GM23248 (cell line): Measurements from ENCODE around the gene CLDN2. TPM values are rescaled to one million over a fixed set of nuclear protein-coding genes. Genes with fewer than 3 reads are reported as not detected.
A peak's percentile ranks its signal among the peaks of the same experiment; 100 is the strongest.

ENCODE experiments used
- DNase-seq: peaks from one replicate; pipeline ENCODE4 v3.0.0-alpha.2; 2015
- H2AFZ ChIP-seq: fragments of 200-600 bp; sonication (generic); 2 replicates; pipeline ENCODE4 v1.6.1; 2016; ENCODE audit warnings: antibody characterized with exemption
- H3F3A ChIP-seq: fragments of 200-600 bp; sonication (generic); 2 replicates; pipeline ENCODE4 v1.6.1; 2016; ENCODE audit warnings: mild to moderate bottlenecking, antibody characterized with exemption, mixed run types; ENCODE audit not compliant: insufficient read depth
- H3K27ac ChIP-seq: fragments of 200-600 bp; sonication (generic); 2 replicates; pipeline ENCODE4 v1.5.1; 2016; ENCODE audit warnings: mild to moderate bottlenecking
- H3K27me3 ChIP-seq: fragments of 200-600 bp; sonication (generic); replicated peaks from 2 replicates; pipeline ENCODE4 v1.6.1; 2016; ENCODE audit warnings: mild to moderate bottlenecking; ENCODE audit not compliant: insufficient read depth
- H3K36me3 ChIP-seq: fragments of 200-600 bp; sonication (generic); 2 replicates; pipeline ENCODE4 v1.6.1; 2016; ENCODE audit warnings: low read depth, mild to moderate bottlenecking
- H3K4me1 ChIP-seq: fragments of 200-600 bp; sonication (generic); 2 replicates; pipeline ENCODE4 v1.6.1; 2016; ENCODE audit warnings: mild to moderate bottlenecking; ENCODE audit not compliant: insufficient read depth
- H3K4me2 ChIP-seq: fragments of 200-600 bp; sonication (generic); one replicate; pipeline ENCODE4 v1.6.1; 2016; ENCODE audit warnings: mild to moderate bottlenecking; ENCODE audit not compliant: unreplicated experiment
- H3K4me3 ChIP-seq: fragments of 200-600 bp; sonication (generic); 2 replicates; pipeline ENCODE4 v1.5.1; 2016; ENCODE audit warnings: mild to moderate bottlenecking
- H3K79me2 ChIP-seq: fragments of 200-600 bp; sonication (generic); 2 replicates; pipeline ENCODE4 v1.6.1; 2016; ENCODE audit warnings: mild to moderate bottlenecking; ENCODE audit not compliant: insufficient read depth
- H3K9ac ChIP-seq: fragments of 200-600 bp; sonication (generic); 2 replicates; pipeline ENCODE4 v1.6.1; 2016; ENCODE audit warnings: mild to moderate bottlenecking
- H3K9me2 ChIP-seq: fragments of 200-600 bp; sonication (generic); 2 replicates; pipeline ENCODE4 v1.6.1; 2016; ENCODE audit warnings: mixed run types, mild to moderate bottlenecking, moderate library complexity; ENCODE audit not compliant: insufficient read depth
- H3K9me3 ChIP-seq: fragments of 200-600 bp; sonication (generic); one replicate; pipeline ENCODE4 v1.6.1; 2017; ENCODE audit warnings: low read depth
- H4K20me1 ChIP-seq: fragments of 200-600 bp; sonication (generic); 2 replicates; pipeline ENCODE4 v1.6.0; 2016; ENCODE audit not compliant: insufficient read depth
- EZH2 ChIP-seq: fragments of 200-600 bp; sonication (generic); IDR thresholded peaks from 2 replicates; pipeline ENCODE4 v1.6.1; 2018; ENCODE audit warnings: antibody characterized with exemption, mild to moderate bottlenecking; ENCODE audit not compliant: insufficient read depth, poor library complexity, severe bottlenecking
- EZH2phosphoT487 ChIP-seq: fragments of 200-600 bp; sonication (generic); IDR thresholded peaks from 2 replicates; pipeline ENCODE4 v1.6.1; 2018; ENCODE audit warnings: antibody characterized with exemption, moderate library complexity, mild to moderate bottlenecking, low read depth; ENCODE audit not compliant: insufficient read depth
- WGBS, 2 experiments: methylation state at CpG; one replicate each; pipeline ENCODE4 v1.1.6; 2015 to 2017; ENCODE audit warnings: low lambda C conversion rate in 2 of 2, low coverage in 1 of 2; ENCODE audit errors: missing lambda C conversion rate in 2 of 2; 5-methylcytosine and 5-hydroxymethylcytosine counted together
- in situ Hi-C: fragments of 300-500 bp; cut with MboI; formaldehyde crosslinking; loops from 2 replicates; pipeline ENCODE4 v1.15.0; 2020
- polyA plus RNA-seq: library from polyadenylated mRNA; unstranded; fragments of >200 nt; fragmentation: Nextera tagmentation; extraction: Ambion mirVana; gene quantifications from 2 replicates; pipeline ENCODE4 v1.2.1, GENCODE V29; 2016
- total RNA-seq: library from RNA; depleted of rRNA; stranded (reverse); fragments of >200 nt; shearing (Covaris generic); gene quantifications from 2 replicates; pipeline ENCODE4 v1.2.3, GENCODE V29; 2014

Gene CLDN2
- total and polyA plus RNA-seq, 2 experiments from 2014 or later, result not detected

DNA sequence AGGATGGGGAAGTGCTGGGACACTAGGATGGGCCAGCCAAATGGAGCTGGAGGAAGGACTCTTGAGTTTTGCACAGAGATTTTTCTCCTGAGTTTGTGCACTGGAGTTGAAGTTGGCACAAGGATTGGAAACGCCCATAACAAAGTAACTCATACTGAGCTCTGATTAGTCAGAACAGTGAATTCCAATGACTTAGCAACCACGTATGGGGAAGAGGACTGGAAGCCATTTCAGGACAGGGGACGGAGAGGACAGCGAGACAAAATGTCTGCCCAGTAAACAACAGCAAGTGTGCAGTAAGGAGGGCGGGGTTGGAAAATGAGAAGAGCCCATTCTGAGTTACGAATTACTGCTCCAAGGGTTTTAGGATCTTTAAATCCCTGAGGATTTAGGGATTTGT, 22.9 kb upstream of the CLDN2 start:
- H3K9me2 ChIP-seq, result no peaks in the 10 kb centered on the region
- peak overlapping the region; percentile 62 for H2AFZ ChIP-seq
- no peaks in the 10 kb centered on the region for H3K79me2 ChIP-seq
- peaks cover 24% of the 10 kb centered on the region for H3K4me1 ChIP-seq
- 70 to 80% methylated on average over 4 to 6 of the region's 6 CpGs for WGBS, 2 experiments
- H3K36me3 ChIP-seq, result no peaks in the 10 kb centered on the region
- no peaks in the 10 kb centered on the region for H3K27me3 ChIP-seq
- no peaks in the 10 kb centered on the region for H4K20me1 ChIP-seq
- H3F3A ChIP-seq, result peaks cover 9% of the 10 kb centered on the region; the same call in 1 of the 2 replicates
- H3K4me3 ChIP-seq, result no peak overlapping the region
- H3K27ac ChIP-seq, result 0 out of 2 replicates have a peak overlapping the region, but pooled peaks have one; percentile 8
- in situ Hi-C loops, result no loop called here
- TF ChIP-seq EZH2phosphoT487 (no peak), EZH2 (no peak)
- no peak overlapping the region for H3K9ac ChIP-seq
- DNase-seq, result peak; percentile 68
- no peaks in the 10 kb centered on the region for H3K9me3 ChIP-seq
- no peak overlapping the region for H3K4me2 ChIP-seq

DNA sequence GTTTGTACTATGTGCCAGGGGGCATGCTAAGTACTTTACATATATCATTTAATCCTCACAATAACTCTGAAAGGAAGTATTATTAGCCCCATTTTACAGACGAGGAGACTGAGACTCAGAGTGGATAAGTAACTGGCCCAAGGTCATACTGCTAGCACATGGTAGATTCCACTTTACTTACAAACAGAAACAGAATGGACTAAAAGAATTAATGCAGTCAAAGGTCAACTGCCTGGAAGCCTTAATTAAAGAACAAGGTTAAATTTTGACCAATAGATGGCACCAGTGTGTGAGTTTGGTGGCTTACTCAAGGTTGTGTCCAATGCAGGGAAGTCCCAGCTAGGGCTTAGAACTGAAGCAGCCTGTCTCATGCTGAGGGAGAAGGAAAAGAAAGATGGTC, 21.7 kb upstream of the CLDN2 start:
- DNase-seq, result peak; percentile 55
- Histone ChIP-seq H3K36me3 (no peaks in the 10 kb centered on the region), H3K9ac (no peak overlapping the region), H3K27me3 (no peaks in the 10 kb centered on the region), H3K4me1 (peaks cover 24% of the 10 kb centered on the region), H3K4me3 (no peak overlapping the region), H3K79me2 (no peaks in the 10 kb centered on the region), H3K27ac (no peak overlapping the region), H3K9me2 (no peaks in the 10 kb centered on the region), H2AFZ (no peak overlapping the region), H4K20me1 (no peaks in the 10 kb centered on the region), H3K4me2 (no peak overlapping the region), H3K9me3 (no peaks in the 10 kb centered on the region), H3F3A (peaks cover 9% of the 10 kb centered on the region; the same call in 1 of the 2 replicates)
- in situ Hi-C loops, result no loop called here
- TF ChIP-seq EZH2phosphoT487, result no peak
- WGBS, 2 experiments, result 80 to 88% methylated on average over 1 of the region's 1 CpG

DNA sequence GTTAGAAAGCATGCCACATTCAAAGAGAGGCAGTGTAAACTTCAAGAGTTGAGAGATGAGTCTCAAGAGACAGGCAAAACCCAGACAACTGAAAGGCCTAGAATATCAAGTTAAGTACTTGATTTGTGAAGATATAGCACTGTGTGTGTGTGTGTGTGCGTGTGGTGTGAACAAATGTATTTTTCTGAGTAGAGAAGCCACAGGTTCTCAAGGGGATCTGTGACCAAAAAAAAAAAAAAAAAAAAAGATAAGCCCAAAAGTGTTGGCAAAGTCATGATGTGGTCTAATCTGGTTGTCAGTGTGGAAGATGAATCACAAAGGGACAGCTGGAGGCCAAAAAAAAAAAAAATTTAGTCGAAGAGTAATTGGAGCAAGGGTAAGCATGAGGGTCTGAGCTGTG, 20.9 kb upstream of the CLDN2 start:
- no peaks in the 10 kb centered on the region for H3K79me2 ChIP-seq
- H3K9me3 ChIP-seq, result no peaks in the 10 kb centered on the region
- no peaks in the 10 kb centered on the region for H3K27me3 ChIP-seq
- H3K4me1 ChIP-seq, result peaks cover 24% of the 10 kb centered on the region
- H3K9me2 ChIP-seq, result no peaks in the 10 kb centered on the region
- H3K4me3 ChIP-seq, result no peak overlapping the region
- no peak overlapping the region for H2AFZ ChIP-seq
- H3K36me3 ChIP-seq, result no peaks in the 10 kb centered on the region
- DNase-seq, result no peak
- no peak overlapping the region for H3K9ac ChIP-seq
- H4K20me1 ChIP-seq, result no peaks in the 10 kb centered on the region
- 52 to 58% methylated on average over 2 of the region's 2 CpGs for WGBS, 2 experiments
- no peak overlapping the region for H3K4me2 ChIP-seq
- no peak for TF ChIP-seq EZH2
- no peak for TF ChIP-seq EZH2phosphoT487
- in situ Hi-C loops, result no loop called here
- no peak overlapping the region for H3K27ac ChIP-seq
- H3F3A ChIP-seq, result peaks cover 9% of the 10 kb centered on the region; the same call in 1 of the 2 replicates

DNA sequence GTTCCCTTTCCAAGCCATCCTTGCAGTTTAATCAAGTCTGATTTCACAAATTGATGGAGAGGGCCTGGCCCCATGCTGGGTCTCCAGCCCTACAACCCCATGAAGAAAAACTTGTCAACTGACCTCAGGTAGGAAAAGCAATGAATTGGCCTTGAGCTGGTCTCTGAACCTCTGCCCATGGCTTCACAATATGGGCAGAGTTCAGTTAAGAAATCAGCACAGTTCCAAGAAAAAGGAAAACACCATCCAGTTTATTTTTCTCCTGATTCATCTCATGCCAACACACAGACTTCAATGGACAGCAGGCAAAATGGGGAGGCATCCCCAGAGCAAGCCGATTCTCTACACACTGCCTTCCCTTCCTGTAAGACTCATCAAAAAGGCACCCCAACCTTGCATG, 20.4 kb upstream of the CLDN2 start:
- DNase-seq, result no peak
- Histone ChIP-seq H3K4me2 (no peak overlapping the region), H3K36me3 (no peaks in the 10 kb centered on the region), H3K9ac (no peak overlapping the region), H3K79me2 (no peaks in the 10 kb centered on the region), H3K27me3 (no peaks in the 10 kb centered on the region), H3K9me3 (no peaks in the 10 kb centered on the region), H3F3A (peaks cover 9% of the 10 kb centered on the region; the same call in 1 of the 2 replicates), H4K20me1 (no peaks in the 10 kb centered on the region), H3K4me3 (no peak overlapping the region), H3K9me2 (no peaks in the 10 kb centered on the region), H3K27ac (no peak overlapping the region), H2AFZ (no peak overlapping the region), H3K4me1 (peaks cover 20% of the 10 kb centered on the region)
- WGBS, 2 experiments, result 80% methylated on average over 1 of the region's 1 CpG; no CpG with 5 or more reads in 1 of the 2 experiments
- in situ Hi-C loops, result no loop called here
- TF ChIP-seq EZH2phosphoT487 (no peak), EZH2 (no peak)

DNA sequence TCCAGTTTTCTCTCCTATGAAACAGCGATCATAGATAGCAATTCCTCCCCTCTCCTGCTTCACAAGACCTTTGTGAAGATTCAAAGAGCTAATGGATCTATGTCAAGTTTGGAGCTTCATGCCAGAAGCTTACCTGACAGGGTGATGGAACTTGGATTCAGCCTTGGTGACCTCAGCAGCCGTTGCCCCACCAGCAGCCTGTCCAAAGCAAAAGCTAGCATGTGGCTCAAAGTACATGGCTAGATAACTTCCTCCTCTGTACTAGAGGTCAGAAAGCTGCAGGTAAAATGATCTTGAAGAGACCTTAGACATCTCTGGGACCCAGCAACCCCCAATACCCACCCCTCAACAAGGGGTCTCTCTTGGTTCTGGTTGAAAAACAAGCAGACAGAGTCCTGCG, 18.9 kb upstream of the CLDN2 start:
- Histone ChIP-seq H3K4me1 (0 out of 2 replicates have a peak, but pooled peaks cover 8% of the 10 kb centered on the region), H3K36me3 (no peaks in the 10 kb centered on the region), H3K27me3 (no peaks in the 10 kb centered on the region), H2AFZ (no peak overlapping the region), H3K9me2 (no peaks in the 10 kb centered on the region), H3K27ac (no peak overlapping the region), H3K9ac (no peak overlapping the region), H4K20me1 (no peaks in the 10 kb centered on the region), H3F3A (no peaks in the 10 kb centered on the region), H3K79me2 (no peaks in the 10 kb centered on the region), H3K4me2 (no peak overlapping the region), H3K4me3 (no peak overlapping the region), H3K9me3 (no peaks in the 10 kb centered on the region)
- no peak for DNase-seq
- TF ChIP-seq EZH2phosphoT487, result no peak
- no peak for TF ChIP-seq EZH2
- 85 to 88% methylated on average over 2 to 3 of the region's 3 CpGs for WGBS, 2 experiments
- in situ Hi-C loops, result no loop called here
